ENCODE results near the gene USP6. TPM values are rescaled to one million over a fixed set of nuclear protein-coding genes. Genes with fewer than 3 reads are reported as not detected.

The USP6 gene
- total RNA-seq, 6 donors from 2014 or later = 0.15 to 8.4 (median 0.29) TPM; not detected in 1

- peak; percentile 99 to 100 for ATAC-seq (ENCODE audit: low FRiP score in 2 of 2)
Measured at GRCh38 chr17:5191541-5192417, 75.9 kb downstream of the USP6 start, which contains the start of gene ZNF594. Gene ZNF594 (minus strand): TSS chr17:5191868. CDS start chr17:5184256, 7,612 bp downstream.

GRCh38 chr17:5194346-5194745 lies 78.5 kb downstream of the USP6 start:
- ATAC-seq (ENCODE audit: low FRiP score in 2 of 2) = no peak

More at GRCh38 chr17:5191541-5192417, 75.9 kb downstream of the USP6 start, which contains the start of gene ZNF594:
- Histone ChIP-seq H3K9me3 (peaks cover 2 to 34% (median 24%) of the 10 kb centered on the region in 4 donors), H3K36me3 (peaks cover 0 to 12% (median 4%) of the 10 kb centered on the region in 4 donors), H3K27me3 (no peaks in the 10 kb centered on the region), H3K4me1 (peaks cover 11 to 19% (median 13%) of the 10 kb centered on the region in 4 donors), H3K27ac (peak within 1 kb of the TSS; percentile 72 to 88 (median 82)), H3K4me3 (peak within 1 kb of the TSS; percentile 60 to 99 (median 80))
- 4 to 11% methylated on average over 15 to 47 of the region's 82 CpGs for WGBS, 2 donors
- DNase-seq = peak; percentile 97 to 99
- TF ChIP-seq CTCF (IDR thresholded peaks at IDR 0.05) (peak; percentile 61 to 94 (median 87)), POLR2AphosphoS5 (IDR thresholded peaks at IDR 0.05) (peak; percentile 75 to 85), EP300 (IDR thresholded peaks at IDR 0.05) (peak in 1 of 4 donors; percentile 4), POLR2A (IDR thresholded peaks at IDR 0.05) (peak in 2 of 4 donors; percentile 71 to 80)

GRCh38 chr17:5198472-5198871 lies 82.6 kb downstream of the USP6 start:
- TF ChIP-seq POLR2A (IDR thresholded peaks at IDR 0.05) (no peak), POLR2AphosphoS5 (IDR thresholded peaks at IDR 0.05) (no peak), EP300 (IDR thresholded peaks at IDR 0.05) (no peak), CTCF (IDR thresholded peaks at IDR 0.05) (no peak)
- H3K9me3 ChIP-seq = no peaks in the 10 kb centered on the region
- peaks cover 0 to under 1% (median 0%) of the 10 kb centered on the region in 4 donors for H3K4me1 ChIP-seq
- ATAC-seq (ENCODE audit: low FRiP score in 2 of 2) = no peak
- H3K27ac ChIP-seq = no peak overlapping the region
- WGBS, 2 donors = 83 to 85% methylated on average over 7 of the region's 7 CpGs
- no peaks in the 10 kb centered on the region for H3K36me3 ChIP-seq
- no peak overlapping the region for H3K4me3 ChIP-seq
- no peaks in the 10 kb centered on the region for H3K27me3 ChIP-seq
- no peak for DNase-seq

More at GRCh38 chr17:5194346-5194745, 78.5 kb downstream of the USP6 start:
- peaks cover 11 to 19% (median 13%) of the 10 kb centered on the region in 4 donors for H3K4me1 ChIP-seq
- TF ChIP-seq EP300 (IDR thresholded peaks at IDR 0.05) = no peak
- no peak for TF ChIP-seq POLR2A (IDR thresholded peaks at IDR 0.05)
- TF ChIP-seq CTCF (IDR thresholded peaks at IDR 0.05) = no peak
- TF ChIP-seq POLR2AphosphoS5 (IDR thresholded peaks at IDR 0.05) = no peak
- DNase-seq = no peak
- peaks cover 0 to 10% (median 5%) of the 10 kb centered on the region in 4 donors for H3K9me3 ChIP-seq
- no peak overlapping the region for H3K27ac ChIP-seq
- 83 to 85% methylated on average over 2 of the region's 2 CpGs for WGBS, 2 donors
- H3K4me3 ChIP-seq = no peak overlapping the region
- H3K27me3 ChIP-seq = no peaks in the 10 kb centered on the region
- peaks cover 0 to 3% (median under 1%) of the 10 kb centered on the region in 4 donors for H3K36me3 ChIP-seq

GRCh38 chr17:5200360-5200759 lies 84.5 kb downstream of the USP6 start:
- 70 to 80% methylated on average over 2 of the region's 2 CpGs for WGBS, 2 donors
- Histone ChIP-seq H3K36me3 (no peaks in the 10 kb centered on the region), H3K4me1 (peaks cover 0 to 5% (median 0%) of the 10 kb centered on the region in 4 donors), H3K4me3 (no peak overlapping the region), H3K27me3 (no peaks in the 10 kb centered on the region), H3K9me3 (no peaks in the 10 kb centered on the region), H3K27ac (no peak overlapping the region)
- DNase-seq (no peak), ATAC-seq (ENCODE audit: low FRiP score in 2 of 2) (no peak)
- TF ChIP-seq CTCF (IDR thresholded peaks at IDR 0.05) (no peak), POLR2AphosphoS5 (IDR thresholded peaks at IDR 0.05) (no peak), EP300 (IDR thresholded peaks at IDR 0.05) (no peak), POLR2A (IDR thresholded peaks at IDR 0.05) (no peak)

All from upper lobe of left lung (tissue), 6 donors.